ENCODE results near the gene UNK. TPM values are rescaled to one million over a fixed set of nuclear protein-coding genes. Genes with fewer than 3 reads are reported as not detected.

The UNK gene, protein sequence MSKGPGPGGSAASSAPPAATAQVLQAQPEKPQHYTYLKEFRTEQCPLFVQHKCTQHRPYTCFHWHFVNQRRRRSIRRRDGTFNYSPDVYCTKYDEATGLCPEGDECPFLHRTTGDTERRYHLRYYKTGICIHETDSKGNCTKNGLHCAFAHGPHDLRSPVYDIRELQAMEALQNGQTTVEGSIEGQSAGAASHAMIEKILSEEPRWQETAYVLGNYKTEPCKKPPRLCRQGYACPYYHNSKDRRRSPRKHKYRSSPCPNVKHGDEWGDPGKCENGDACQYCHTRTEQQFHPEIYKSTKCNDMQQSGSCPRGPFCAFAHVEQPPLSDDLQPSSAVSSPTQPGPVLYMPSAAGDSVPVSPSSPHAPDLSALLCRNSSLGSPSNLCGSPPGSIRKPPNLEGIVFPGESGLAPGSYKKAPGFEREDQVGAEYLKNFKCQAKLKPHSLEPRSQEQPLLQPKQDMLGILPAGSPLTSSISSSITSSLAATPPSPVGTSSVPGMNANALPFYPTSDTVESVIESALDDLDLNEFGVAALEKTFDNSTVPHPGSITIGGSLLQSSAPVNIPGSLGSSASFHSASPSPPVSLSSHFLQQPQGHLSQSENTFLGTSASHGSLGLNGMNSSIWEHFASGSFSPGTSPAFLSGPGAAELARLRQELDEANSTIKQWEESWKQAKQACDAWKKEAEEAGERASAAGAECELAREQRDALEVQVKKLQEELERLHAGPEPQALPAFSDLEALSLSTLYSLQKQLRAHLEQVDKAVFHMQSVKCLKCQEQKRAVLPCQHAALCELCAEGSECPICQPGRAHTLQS
- total RNA-seq = 10 to 100 TPM; 19.4 to 38.9 (median 24.3) TPM

- DNase-seq (ENCODE audit: low spot score) = peak; percentile 87
- peak; percentile 92 for ATAC-seq (ENCODE audit: low FRiP score)
- no peak for TF ChIP-seq CTCF (IDR thresholded peaks at IDR 0.05)
These were observed at the start of gene UNK for GRCh38 chr17:75784473-75785015. UNK (plus strand) TSS chr17:75784806; CDS start chr17:75784881, 75 bp downstream.

DNA sequence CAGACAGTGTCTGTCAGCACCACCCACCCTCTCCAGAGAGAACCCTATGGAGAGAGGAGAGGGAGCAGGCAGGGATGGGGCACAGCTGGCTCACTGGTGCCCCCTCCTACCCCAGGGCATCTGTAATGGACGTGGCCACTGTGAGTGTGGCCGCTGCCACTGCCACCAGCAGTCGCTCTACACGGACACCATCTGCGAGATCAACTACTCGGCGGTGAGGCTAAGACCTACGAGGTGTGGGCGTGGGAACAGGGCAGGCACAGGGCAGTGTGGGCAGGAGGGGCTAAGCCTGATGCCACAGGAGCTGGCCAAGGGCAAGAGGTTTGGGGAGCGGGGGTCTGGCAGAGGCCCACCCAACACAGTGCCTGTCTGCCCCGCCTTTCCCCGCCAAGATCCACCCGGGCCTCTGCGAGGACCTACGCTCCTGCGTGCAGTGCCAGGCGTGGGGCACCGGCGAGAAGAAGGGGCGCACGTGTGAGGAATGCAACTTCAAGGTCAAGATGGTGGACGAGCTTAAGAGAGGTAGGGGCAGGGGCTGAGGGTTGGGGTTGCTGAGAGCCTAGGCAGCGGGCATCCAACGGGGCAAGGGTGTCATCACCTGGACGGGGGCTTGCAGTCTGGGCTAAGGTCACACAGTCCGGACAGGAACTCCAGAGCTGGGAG lies 48.3 kb upstream of the UNK start:
- ATAC-seq (ENCODE audit: low FRiP score) (no peak), DNase-seq (ENCODE audit: low spot score) (no peak)
- TF ChIP-seq CTCF (IDR thresholded peaks at IDR 0.05) = no peak

GRCh38 chr17:75737133-75737962 lies 47.3 kb upstream of the UNK start:
- no peak for DNase-seq (ENCODE audit: low spot score)
- ATAC-seq (ENCODE audit: low FRiP score) = no peak
- no peak for TF ChIP-seq CTCF (IDR thresholded peaks at IDR 0.05)

GRCh38 chr17:75738218-75738802 lies 46.3 kb upstream of the UNK start:
- ATAC-seq (ENCODE audit: low FRiP score) (no peak), DNase-seq (ENCODE audit: low spot score) (no peak)
- no peak for TF ChIP-seq CTCF (IDR thresholded peaks at IDR 0.05)

DNA sequence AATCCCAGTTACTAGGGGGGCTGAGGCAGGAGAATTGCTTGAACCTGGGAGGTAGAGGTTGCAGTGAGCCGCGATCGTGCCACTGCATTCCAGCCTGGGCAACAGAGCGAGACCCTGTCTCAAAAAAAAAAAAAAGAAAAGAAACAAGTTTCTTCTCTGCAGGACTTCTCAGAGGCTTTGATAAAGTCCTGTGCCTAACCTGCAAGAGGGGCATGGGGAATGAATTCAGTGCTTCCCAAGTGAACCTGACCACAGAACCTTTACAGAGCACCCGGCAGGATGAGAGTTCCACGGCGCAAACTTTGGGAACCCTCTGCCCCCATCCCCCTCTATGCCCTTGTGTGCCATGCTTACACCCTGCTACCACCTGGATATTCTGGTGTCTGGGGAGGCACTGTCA lies 45.4 kb upstream of the UNK start:
- DNase-seq (ENCODE audit: low spot score) = no peak
- ATAC-seq (ENCODE audit: low FRiP score) = no peak
- TF ChIP-seq CTCF (IDR thresholded peaks at IDR 0.05) = no peak

GRCh38 chr17:75739801-75740200 lies 44.8 kb upstream of the UNK start:
- ATAC-seq (ENCODE audit: low FRiP score) = no peak
- no peak for DNase-seq (ENCODE audit: low spot score)
- TF ChIP-seq CTCF (IDR thresholded peaks at IDR 0.05) = no peak

All from omental fat pad (tissue), 4 donors.